NB4 (cell line): ENCODE results near the gene MYO10.

Source experiments
- CTCF ChIP-seq: IDR thresholded peaks from one replicate; pipeline ENCODE4 v1.5.1; 2012; ENCODE audit warnings: low read depth, low read length
- MYC ChIP-seq: IDR thresholded peaks from 2 replicates; pipeline ENCODE4 v1.6.1; 2011; ENCODE audit warnings: low read depth, low read length
- POLR2A ChIP-seq: IDR thresholded peaks from 2 replicates; pipeline ENCODE4 v1.6.1; 2011; ENCODE audit warnings: mild to moderate bottlenecking; ENCODE audit not compliant: insufficient read length; ENCODE audit errors: extremely low read depth
- TF ChIP-seq, protein P1 (sequence below): IDR thresholded peaks from 2 replicates; pipeline ENCODE4 v1.6.1; 2011; ENCODE audit warnings: low read depth, low read length

DNA sequence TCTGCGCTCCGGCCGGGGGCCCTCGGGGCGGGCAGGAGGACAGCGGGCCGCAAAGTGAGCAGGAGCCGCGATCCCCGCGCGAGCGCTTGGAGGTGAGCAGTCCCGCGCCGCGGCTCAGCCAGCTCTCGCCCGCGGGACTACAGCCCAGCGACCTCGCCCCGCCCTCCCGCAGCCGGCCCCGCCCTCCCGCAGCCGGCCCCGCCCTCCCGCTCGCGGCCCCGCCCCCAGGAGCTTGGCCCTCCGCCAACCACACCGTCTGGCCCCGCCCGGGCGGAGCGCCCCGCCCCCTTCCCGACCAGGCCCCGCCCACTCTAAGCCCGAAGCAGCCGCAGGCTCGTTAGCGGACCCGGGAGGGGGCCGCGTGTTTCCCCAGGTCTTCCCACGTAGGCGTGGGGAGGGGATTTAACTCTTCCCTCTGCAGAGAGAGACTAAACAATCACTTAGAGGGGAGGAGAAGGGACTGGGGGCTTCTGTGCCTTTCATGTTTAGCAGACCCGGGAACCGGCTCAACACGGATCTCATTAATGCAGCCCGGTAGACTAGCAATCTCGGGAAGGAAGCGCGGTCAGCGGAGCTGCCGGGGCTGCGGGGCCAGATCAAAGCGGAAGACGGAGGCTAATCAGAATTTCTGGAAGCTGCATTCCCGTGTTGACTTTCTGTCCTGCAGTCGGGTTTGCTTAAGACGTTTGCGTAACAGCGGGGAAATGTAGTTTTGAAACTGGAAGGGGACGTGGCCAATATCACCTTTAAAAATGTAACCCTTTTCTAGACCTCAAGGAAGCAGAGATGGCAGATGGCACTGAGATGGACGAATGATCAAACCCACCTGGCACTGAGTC, at the start of gene MYO10:
- no peak for TF ChIP-seq CTCF
- peak; percentile 60 for TF ChIP-seq MYC
- TF ChIP-seq POLR2A, result peak; percentile 11
- TF ChIP-seq, protein P1, sequence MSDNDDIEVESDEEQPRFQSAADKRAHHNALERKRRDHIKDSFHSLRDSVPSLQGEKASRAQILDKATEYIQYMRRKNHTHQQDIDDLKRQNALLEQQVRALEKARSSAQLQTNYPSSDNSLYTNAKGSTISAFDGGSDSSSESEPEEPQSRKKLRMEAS, result no peak; the same call in 1 of the 2 replicates
